Loucy (cell line): ENCODE measurements around the gene WDTC1.

ENCODE experiments used
- CTCF ChIP-seq: fragments of 200-600 bp; sonication (generic); conservative IDR thresholded peaks from 2 replicates; pipeline ENCODE4 v1.5.1; 2014; ENCODE audit warnings: mild to moderate bottlenecking, antibody characterized with exemption, low read length
- EZH2phosphoT487 ChIP-seq: fragments of 200-600 bp; IDR thresholded peaks from 2 replicates; pipeline ENCODE4 v1.6.1; 2018; ENCODE audit warnings: antibody characterized with exemption, mild to moderate bottlenecking, moderate library complexity, borderline replicate concordance

GRCh38 chr1:27296773-27297291 is 62.4 kb downstream of the WDTC1 start:
- TF ChIP-seq CTCF (peak; percentile 77), EZH2phosphoT487 (no peak)
